ENCODE data around the gene LYSET. TPM values are rescaled to one million over a fixed set of nuclear protein-coding genes. Genes with fewer than 3 reads are reported as not detected.

Gene LYSET
- total RNA-seq, 1 experiment from 2014 or later = 25.6 TPM

- no peak for TF ChIP-seq ZNF425 (CRISPR knock-in tag; conservative IDR thresholded peaks at IDR 0.05)
- TF ChIP-seq IRF1 (CRISPR knock-in tag; IDR thresholded peaks at IDR 0.05) = no peak
- no peak for TF ChIP-seq ZNF532 (CRISPR knock-in tag; IDR thresholded peaks at IDR 0.05; ENCODE audit: borderline replicate concordance)
- TF ChIP-seq E2F1 (CRISPR knock-in tag; IDR thresholded peaks at IDR 0.05) = no peak
- TF ChIP-seq EMX1 (CRISPR knock-in tag; IDR thresholded peaks at IDR 0.05) = no peak
- TF ChIP-seq ZNF281 (CRISPR knock-in tag; IDR thresholded peaks at IDR 0.05) = no peak
- no peak for TF ChIP-seq ZBTB21 (CRISPR knock-in tag; IDR thresholded peaks at IDR 0.05; ENCODE audit: borderline replicate concordance)
- TF ChIP-seq CREB1 (CRISPR knock-in tag; IDR thresholded peaks at IDR 0.05) = no peak
These were observed 34.1 kb downstream of the LYSET start (continued) for GRCh38 chr14:93219103-93219726.

GRCh38 chr14:93220509-93220908, 35.4 kb downstream of the LYSET start:
- TF ChIP-seq ATF3 (CRISPR knock-in tag; conservative IDR thresholded peaks at IDR 0.05) (no peak), CREB1 (CRISPR knock-in tag; IDR thresholded peaks at IDR 0.05) (no peak), GTF2I (CRISPR knock-in tag; conservative IDR thresholded peaks at IDR 0.05) (no peak)
- H3K27ac Mint-ChIP-seq = no peak overlapping the region
- ATAC-seq = no peak
- ChIA-PET POLR2A (no interaction called here), CTCF (interaction anchor here (1.0 kb wide), 1 partner anchor 12 kb away, joined by 4 read pairs; no protein-coding TSS in a partner anchor)
- no peak overlapping the region for H3K4me3 Mint-ChIP-seq
- DNase-seq (ENCODE audit: low spot score) = no peak
- H3K36me3 Mint-ChIP-seq = peaks cover 37% of the 10 kb centered on the region
- H3K4me1 Mint-ChIP-seq = no peaks in the 10 kb centered on the region
- H3K27me3 Mint-ChIP-seq (ENCODE audit: low read depth) = no peaks in the 10 kb centered on the region
- H3K9me3 Mint-ChIP-seq = no peaks in the 10 kb centered on the region

- ATAC-seq (no peak), DNase-seq (ENCODE audit: low spot score) (no peak)
- peaks cover 45% of the 10 kb centered on the region for H3K36me3 Mint-ChIP-seq
- H3K4me1 Mint-ChIP-seq = no peaks in the 10 kb centered on the region
- ChIA-PET POLR2A (no interaction called here), CTCF (interaction anchor here (0.5 to 0.7 kb wide), 3 partner anchors 9 to 679 kb away, joined by 3 read pairs; no protein-coding TSS in a partner anchor)
- H3K27me3 Mint-ChIP-seq (ENCODE audit: low read depth) = no peaks in the 10 kb centered on the region
- H3K9me3 Mint-ChIP-seq = no peaks in the 10 kb centered on the region
- H3K27ac Mint-ChIP-seq = no peak overlapping the region
- no peak overlapping the region for H3K4me3 Mint-ChIP-seq
- no peak for TF ChIP-seq MYBL2 (CRISPR knock-in tag; IDR thresholded peaks at IDR 0.05)
- TF ChIP-seq USF2 (CRISPR knock-in tag; IDR thresholded peaks at IDR 0.05) = no peak
- no peak for TF ChIP-seq ZNF232 (CRISPR knock-in tag; IDR thresholded peaks at IDR 0.05)
- no peak for TF ChIP-seq MLX (CRISPR knock-in tag; IDR thresholded peaks at IDR 0.05)
These were observed 38.4 kb downstream of the LYSET start for GRCh38 chr14:93223565-93223964.

All from WTC11 (cell line).